H9 (cell line): ENCODE measurements around the gene NAB2. TPM values are rescaled to one million over a fixed set of nuclear protein-coding genes. Genes with fewer than 3 reads are reported as not detected.

Experiments used
- DNase-seq: peaks from one replicate; pipeline ENCODE4 v3.0.0-alpha.2; 2017
- H2AFZ ChIP-seq: one replicate; pipeline ENCODE4 v1.6.1; 2013; ENCODE audit warnings: mild to moderate bottlenecking, low read length, control low read depth, moderate library complexity
- H2AK5ac ChIP-seq: 2 replicates; pipeline ENCODE4 v1.6.1; 2013; ENCODE audit warnings: low read length, control low read depth, mixed read lengths; ENCODE audit not compliant: insufficient read length
- H2BK120ac ChIP-seq: one replicate; pipeline ENCODE4 v1.6.1; 2013; ENCODE audit warnings: low read depth, mild to moderate bottlenecking, low read length, control low read depth, inconsistent platforms; ENCODE audit not compliant: poor library complexity, severe bottlenecking
- H2BK12ac ChIP-seq: 2 replicates; pipeline ENCODE4 v1.6.1; 2013; ENCODE audit warnings: low read length, control low read depth, mixed read lengths, low read depth; ENCODE audit not compliant: insufficient read length
- H2BK15ac ChIP-seq: 2 replicates; pipeline ENCODE4 v1.6.1; 2013; ENCODE audit warnings: low read depth, low read length, control low read depth
- H2BK20ac ChIP-seq: one replicate; pipeline ENCODE4 v1.6.1; 2013; ENCODE audit warnings: low read depth, mild to moderate bottlenecking, low read length, control low read depth, inconsistent platforms; ENCODE audit not compliant: poor library complexity, severe bottlenecking
- H2BK5ac ChIP-seq: 2 replicates; pipeline ENCODE4 v1.6.1; 2013; ENCODE audit warnings: low read length, control low read depth, mixed read lengths; ENCODE audit not compliant: insufficient read length
- H3K14ac ChIP-seq: 2 replicates; pipeline ENCODE4 v1.6.1; 2013; ENCODE audit warnings: low read length, control low read depth; ENCODE audit not compliant: insufficient read depth
- H3K18ac ChIP-seq: 2 replicates; pipeline ENCODE4 v1.6.1; 2013; ENCODE audit warnings: low read depth, mild to moderate bottlenecking, mixed read lengths, low read length, control low read depth; ENCODE audit not compliant: insufficient read length
- H3K23ac ChIP-seq: 2 replicates; pipeline ENCODE4 v1.6.1; 2013; ENCODE audit warnings: low read length, control low read depth, mixed read lengths, low read depth; ENCODE audit not compliant: insufficient read length
- H3K23me2 ChIP-seq: 2 replicates; pipeline ENCODE4 v1.6.1; 2013; ENCODE audit warnings: low read depth, mild to moderate bottlenecking, mixed read lengths, low read length, control low read depth; ENCODE audit not compliant: insufficient read length, poor library complexity, severe bottlenecking
- H3K27ac ChIP-seq: 2 replicates; pipeline ENCODE4 v1.5.1; 2013; ENCODE audit warnings: low read length, control low read depth, mixed read lengths, low read depth; ENCODE audit not compliant: insufficient read length
- H3K27me3 ChIP-seq: 2 replicates; pipeline ENCODE4 v1.6.1; 2013; ENCODE audit warnings: low read length, control low read depth, inconsistent platforms; ENCODE audit not compliant: insufficient read depth
- H3K4ac ChIP-seq: 2 replicates; pipeline ENCODE4 v1.6.1; 2013; ENCODE audit warnings: low read depth, mild to moderate bottlenecking, control low read depth, inconsistent platforms, low read length, moderate library complexity
- H3K4me1 ChIP-seq: 2 replicates; pipeline ENCODE4 v1.6.1; 2013; ENCODE audit warnings: low read length, control low read depth, inconsistent platforms; ENCODE audit not compliant: insufficient read depth
- H3K4me2 ChIP-seq: 2 replicates; pipeline ENCODE4 v1.6.1; 2013; ENCODE audit warnings: low read length, control low read depth, mixed read lengths; ENCODE audit not compliant: insufficient read length, insufficient read depth
- H3K56ac ChIP-seq: 2 replicates; pipeline ENCODE4 v1.6.1; 2013; ENCODE audit warnings: low read depth, mild to moderate bottlenecking, mixed read lengths, low read length, control low read depth; ENCODE audit not compliant: insufficient read length
- H3K79me1 ChIP-seq: 2 replicates; pipeline ENCODE4 v1.6.1; 2013; ENCODE audit warnings: low read depth, mild to moderate bottlenecking, moderate library complexity, low read length, control low read depth, inconsistent platforms; ENCODE audit not compliant: insufficient read depth, poor library complexity, severe bottlenecking
- H3K79me2 ChIP-seq: 2 replicates; pipeline ENCODE4 v1.6.1; 2013; ENCODE audit warnings: low read length, control low read depth, inconsistent platforms; ENCODE audit not compliant: insufficient read depth
- H3K9ac ChIP-seq: 2 replicates; pipeline ENCODE4 v1.6.1; 2013; ENCODE audit warnings: low read length, control low read depth, mixed read lengths; ENCODE audit not compliant: insufficient read length; ENCODE audit errors: extremely low read depth
- H3K9me3 ChIP-seq: one replicate; pipeline ENCODE4 v1.6.1; 2013; ENCODE audit warnings: low read depth, low read length, inconsistent platforms; ENCODE audit not compliant: control insufficient read depth
- H3T11ph ChIP-seq: one replicate; pipeline ENCODE4 v1.6.1; 2013; ENCODE audit warnings: mild to moderate bottlenecking, low read length, control low read depth, inconsistent platforms
- H4K20me1 ChIP-seq: one replicate; pipeline ENCODE4 v1.6.1; 2013; ENCODE audit not compliant: control insufficient read depth, insufficient read length, insufficient read depth
- H4K5ac ChIP-seq: 2 replicates; pipeline ENCODE4 v1.6.1; 2013; ENCODE audit warnings: low read depth, mild to moderate bottlenecking, mixed read lengths, low read length, control low read depth; ENCODE audit not compliant: insufficient read length
- H4K8ac ChIP-seq: replicated peaks from 2 replicates; pipeline ENCODE4 v1.6.1; 2013; ENCODE audit warnings: low read length, control low read depth, mixed read lengths, low read depth; ENCODE audit not compliant: insufficient read length
- H4K91ac ChIP-seq: 2 replicates; pipeline ENCODE4 v1.6.1; 2013; ENCODE audit warnings: low read depth, mild to moderate bottlenecking, moderate library complexity, mixed read lengths, low read length, control low read depth; ENCODE audit not compliant: insufficient read length
- H3K27ac Mint-ChIP-seq, 3 experiments: 2 replicates in 2 of 3; 3 replicates in 1 of 3; pipeline ENCODE4 v1.8.0; 2020 to 2021; ENCODE audit warnings: mixed read lengths in 3 of 3, mild to moderate bottlenecking in 1 of 3, moderate library complexity in 1 of 3
- H3K27me3 Mint-ChIP-seq: 2 replicates; pipeline ENCODE4 v1.8.0; 2021; ENCODE audit warnings: low read depth, mild to moderate bottlenecking, moderate library complexity, mixed read lengths
- H3K36me3 Mint-ChIP-seq, 3 experiments: 2 replicates in 2 of 3; 3 replicates in 1 of 3; pipeline ENCODE4 v1.8.0; 2020 to 2021; ENCODE audit warnings: low read depth in 3 of 3, mixed read lengths in 3 of 3; ENCODE audit not compliant: insufficient read depth in 1 of 3
- H3K4me1 Mint-ChIP-seq, 2 experiments: 2 replicates each; pipeline ENCODE4 v1.8.0; 2020; ENCODE audit warnings: mixed read lengths in 2 of 2
- H3K4me3 Mint-ChIP-seq, 2 experiments: 2 replicates in 1 of 2; 3 replicates in 1 of 2; pipeline ENCODE4 v1.8.0; 2020 to 2021; ENCODE audit warnings: mild to moderate bottlenecking in 2 of 2, mixed read lengths in 2 of 2, moderate library complexity in 1 of 2
- H3K9me3 Mint-ChIP-seq, 2 experiments: 2 replicates in 1 of 2; 3 replicates in 1 of 2; pipeline ENCODE4 v1.8.0; 2020; ENCODE audit warnings: mild to moderate bottlenecking in 2 of 2, mixed read lengths in 2 of 2, moderate library complexity in 1 of 2
- CTCF ChIP-seq: fragments of 200-600 bp; sonication (generic); conservative IDR thresholded peaks from 3 replicates; pipeline ENCODE4 v1.8.0; 2021; ENCODE audit warnings: antibody characterized with exemption, mild to moderate bottlenecking
- WGBS: extraction: QIAGEN DNeasy Blood & Tissue Kit; methylation state at CpG from one replicate; pipeline ENCODE4 v1.1.7; 2013; ENCODE audit warnings: missing lambda C conversion rate, low lambda C conversion rate, mixed read lengths; ENCODE audit not compliant: insufficient read length; ENCODE audit errors: extremely low coverage; 5-methylcytosine and 5-hydroxymethylcytosine counted together
- total RNA-seq: library from RNA; stranded (reverse); gene quantifications from 2 replicates; pipeline ENCODE4 v1.2.1, GENCODE V29; 2021

NAB2 gene
- total RNA-seq, 1 experiment from 2014 or later: 67.8 TPM

DNA sequence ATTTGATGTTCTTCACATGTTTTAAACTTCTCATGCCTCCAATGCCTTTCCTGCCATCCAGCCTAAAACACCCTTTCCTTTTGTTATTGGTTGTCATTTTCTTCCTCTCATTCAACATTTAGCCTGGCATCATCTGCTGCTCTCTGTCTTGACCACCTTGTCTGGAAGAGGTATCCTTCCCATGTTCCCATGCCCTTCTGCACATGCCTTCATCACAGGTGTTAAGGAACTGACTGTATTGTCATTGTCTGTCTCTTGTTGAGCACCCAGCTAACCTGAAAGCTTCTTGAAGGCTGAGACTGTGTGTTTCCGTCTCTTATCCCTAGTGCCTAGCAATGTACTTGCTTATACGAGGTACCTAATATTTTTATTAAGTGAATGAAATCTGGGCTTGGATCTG, 34.9 kb downstream of the NAB2 start:
- peaks cover 13 to 20% of the 10 kb centered on the region in 2 experiments for H3K4me1 Mint-ChIP-seq
- Histone ChIP-seq H4K5ac (no peak overlapping the region), H2BK120ac (no peak overlapping the region), H3K23me2 (peaks cover 3% of the 10 kb centered on the region), H3T11ph (no peak overlapping the region), H3K4me2 (no peak overlapping the region), H3K9ac (no peak overlapping the region), H2AK5ac (no peak overlapping the region), H3K27ac (no peak overlapping the region), H3K4me1 (no peaks in the 10 kb centered on the region), H2BK20ac (no peak overlapping the region), H2BK12ac (no peak overlapping the region), H3K18ac (no peak overlapping the region), H4K91ac (no peak overlapping the region), H4K20me1 (no peaks in the 10 kb centered on the region), H2AFZ (no peak overlapping the region), H3K4ac (no peak overlapping the region), H3K79me2 (no peaks in the 10 kb centered on the region), H2BK5ac (no peak overlapping the region), H3K27me3 (no peaks in the 10 kb centered on the region), H3K56ac (no peak overlapping the region), H4K8ac (no peak overlapping the region), H3K23ac (no peak overlapping the region), H3K9me3 (no peaks in the 10 kb centered on the region), H2BK15ac (no peak overlapping the region), H3K14ac (no peak overlapping the region), H3K79me1 (no peaks in the 10 kb centered on the region)
- no peak overlapping the region for H3K4me3 Mint-ChIP-seq
- peaks cover 6 to 10% (median 7%) of the 10 kb centered on the region in 3 experiments for H3K36me3 Mint-ChIP-seq
- H3K9me3 Mint-ChIP-seq: peaks cover 3 to 7% of the 10 kb centered on the region in 2 experiments; a peak in 3 of 5 replicates
- H3K27ac Mint-ChIP-seq: no peak overlapping the region
- no peak for DNase-seq
- WGBS: no CpG with 5 or more reads among the region's 2 CpGs
- no peaks in the 10 kb centered on the region; the same call in none of the 2 replicates for H3K27me3 Mint-ChIP-seq
- TF ChIP-seq CTCF: no peak
